Esophagus muscularis mucosa (tissue), 4 donors: ENCODE data around the gene EDARADD. TPM values are rescaled to one million over a fixed set of nuclear protein-coding genes. Genes with fewer than 3 reads are reported as not detected.

ENCODE experiments used
- DNase-seq: peaks from one replicate; pipeline ENCODE4 v3.0.0-alpha.2; 2017; ENCODE audit errors: extremely low spot score
- H3K27ac ChIP-seq, 4 donors: fragments of 200-600 bp; sonication (generic); replicated peaks in 1 of 4; 1 replicate in 3 of 4; 2 replicates in 1 of 4; pipeline ENCODE4 v1.5.1; 2016 to 2019; ENCODE audit warnings: mild to moderate bottlenecking in 1 of 4
- H3K27me3 ChIP-seq, 4 donors: fragments of 200-600 bp; sonication (generic); one replicate each; pipeline versions ENCODE4 v1.5.1 to v1.6.0; 2016 to 2019
- H3K36me3 ChIP-seq, 4 donors: fragments of 200-600 bp; sonication (generic); one replicate each; pipeline ENCODE4 v1.5.1; 2016 to 2019
- H3K4me1 ChIP-seq, 4 donors: fragments of 200-600 bp; sonication (generic); one replicate each; pipeline ENCODE4 v1.5.1; 2016 to 2019
- H3K4me3 ChIP-seq, 4 donors: fragments of 200-600 bp; sonication (generic); 1 replicate in 2 of 4; 2 replicates in 2 of 4; pipeline ENCODE4 v1.5.1; 2016 to 2019; ENCODE audit warnings: mild to moderate bottlenecking in 4 of 4, moderate library complexity in 1 of 4
- H3K9me3 ChIP-seq, 4 donors: fragments of 200-600 bp; sonication (generic); 1 replicate in 3 of 4; 2 replicates in 1 of 4; pipeline ENCODE4 v1.5.1; 2016 to 2019
- CTCF ChIP-seq, 3 experiments: fragments of 200-600 bp in 2 of 3; fragments of 450-650 bp in 1 of 3; sonication (generic) in 2 of 3; IDR thresholded peaks; one replicate each; pipeline ENCODE4 v1.5.1; 2017 to 2019; ENCODE audit warnings: antibody characterized with exemption in 3 of 3, mild to moderate bottlenecking in 2 of 3, moderate library complexity in 1 of 3
- EP300 ChIP-seq: sonication (generic); formaldehyde crosslinking; IDR thresholded peaks from one replicate; pipeline ENCODE4 v1.6.1; 2017; ENCODE audit warnings: antibody characterized with exemption
- POLR2A ChIP-seq: fragments of 450-650 bp; IDR thresholded peaks from one replicate; pipeline ENCODE4 v1.6.1; 2017; ENCODE audit warnings: antibody characterized with exemption, moderate library complexity, mild to moderate bottlenecking, low read depth
- POLR2AphosphoS5 ChIP-seq, 2 donors: sonication (generic); formaldehyde crosslinking; IDR thresholded peaks; one replicate each; pipeline ENCODE4 v1.6.1; 2017; ENCODE audit warnings: antibody characterized with exemption in 2 of 2
- whole genome bisulfite sequencing: methylation state at CpG from one replicate; pipeline ENCODE4 v1.1.5; 2018; 5-methylcytosine and 5-hydroxymethylcytosine counted together
- intact Hi-C: fragments of 100-400 bp; cut with DNase I; formaldehyde crosslinking; loops from one replicate; pipeline ENCODE4 v1.15.1; 2023
- total RNA-seq, 4 donors: library from RNA; depleted of rRNA; stranded (reverse); fragments of >200 nt; gene quantifications; one replicate each; pipeline versions ENCODE4 v1.1.0 to v1.2.1, GENCODE V29; 2016

The EDARADD gene
- 1 to 10 TPM in 1 of 4 donors, under 1 TPM in 1, not detected in 2; 0.66 to 1.6 TPM for total RNA-seq

GRCh38 chr1:236393681-236394481 lies at the start of gene EDARADD:
EDARADD (plus strand) TSS chr1:236394286; CDS start chr1:236394445, 159 bp downstream.
- intact Hi-C loops, result no loop called here
- H3K4me3 ChIP-seq, result peak within 1 kb of the TSS; percentile 51 to 64 (median 56)
- no peaks in the 10 kb centered on the region for H3K36me3 ChIP-seq
- WGBS, result 77% methylated on average over 13 of the region's 13 CpGs
- H3K9me3 ChIP-seq, result no peaks in the 10 kb centered on the region
- H3K4me1 ChIP-seq, result peaks cover 0 to 19% (median 17%) of the 10 kb centered on the region in 4 donors
- no peak for TF ChIP-seq POLR2AphosphoS5 (IDR thresholded peaks at IDR 0.05)
- no peak for TF ChIP-seq EP300
- no peak for TF ChIP-seq POLR2A
- TF ChIP-seq CTCF (IDR thresholded peaks at IDR 0.05), result no peak
- no peak within 1 kb of the TSS for H3K27ac ChIP-seq
- no peak for DNase-seq
- H3K27me3 ChIP-seq, result peaks cover 0 to 63% (median 7%) of the 10 kb centered on the region in 4 donors

GRCh38 chr1:236345728-236346127 lies 48.4 kb upstream of the EDARADD start:
- Histone ChIP-seq H3K4me3 (no peak overlapping the region), H3K36me3 (no peaks in the 10 kb centered on the region), H3K4me1 (no peaks in the 10 kb centered on the region), H3K27ac (no peak overlapping the region), H3K9me3 (no peaks in the 10 kb centered on the region), H3K27me3 (peaks cover 0 to 6% (median 0%) of the 10 kb centered on the region in 4 donors)
- peak; percentile 19 for DNase-seq
- TF ChIP-seq POLR2A, result no peak
- TF ChIP-seq EP300, result no peak
- TF ChIP-seq POLR2AphosphoS5 (IDR thresholded peaks at IDR 0.05), result no peak
- TF ChIP-seq CTCF (IDR thresholded peaks at IDR 0.05), result no peak
- WGBS, result 21% methylated on average over 1 of the region's 1 CpG
- intact Hi-C loops, result no loop called here

- WGBS, result 85% methylated on average over 14 of the region's 31 CpGs
- intact Hi-C loops, result no loop called here
- no peaks in the 10 kb centered on the region for H3K4me1 ChIP-seq
- DNase-seq, result peak; percentile 42
- H3K4me3 ChIP-seq, result no peak overlapping the region
- no peaks in the 10 kb centered on the region for H3K36me3 ChIP-seq
- TF ChIP-seq POLR2A (no peak), CTCF (IDR thresholded peaks at IDR 0.05) (no peak)
- no peaks in the 10 kb centered on the region for H3K9me3 ChIP-seq
- peaks cover 0 to 6% (median 0%) of the 10 kb centered on the region in 4 donors for H3K27me3 ChIP-seq
- no peak overlapping the region for H3K27ac ChIP-seq
Measured at GRCh38 chr1:236348071-236348470, 46.0 kb upstream of the EDARADD start.

GRCh38 chr1:236350308-236350707 lies 43.8 kb upstream of the EDARADD start:
- WGBS, result 82% methylated on average over 5 of the region's 5 CpGs
- Histone ChIP-seq H3K27me3 (peaks cover 0 to 6% (median 0%) of the 10 kb centered on the region in 4 donors), H3K9me3 (no peaks in the 10 kb centered on the region), H3K36me3 (no peaks in the 10 kb centered on the region), H3K4me1 (no peaks in the 10 kb centered on the region), H3K27ac (no peak overlapping the region), H3K4me3 (no peak overlapping the region)
- peak; percentile 74 for DNase-seq
- no peak for TF ChIP-seq EP300
- no peak for TF ChIP-seq CTCF (IDR thresholded peaks at IDR 0.05)
- TF ChIP-seq POLR2A, result no peak
- no peak for TF ChIP-seq POLR2AphosphoS5 (IDR thresholded peaks at IDR 0.05)
- intact Hi-C loops, result no loop called here
